GM21786 (cell line): ENCODE results near the gene CLMN.
"Not testable (repeated sequence)": the region's sequence is repeated elsewhere in the genome, so short reads cannot be mapped to it uniquely, and the experiment has no call there.

ENCODE experiments used
- ATAC-seq: cut with Tn5 transposase; IDR thresholded peaks from one replicate; pipeline ENCODE4 v1.9.1; 2021; ENCODE audit not compliant: unreplicated experiment

Gene CLMN

DNA sequence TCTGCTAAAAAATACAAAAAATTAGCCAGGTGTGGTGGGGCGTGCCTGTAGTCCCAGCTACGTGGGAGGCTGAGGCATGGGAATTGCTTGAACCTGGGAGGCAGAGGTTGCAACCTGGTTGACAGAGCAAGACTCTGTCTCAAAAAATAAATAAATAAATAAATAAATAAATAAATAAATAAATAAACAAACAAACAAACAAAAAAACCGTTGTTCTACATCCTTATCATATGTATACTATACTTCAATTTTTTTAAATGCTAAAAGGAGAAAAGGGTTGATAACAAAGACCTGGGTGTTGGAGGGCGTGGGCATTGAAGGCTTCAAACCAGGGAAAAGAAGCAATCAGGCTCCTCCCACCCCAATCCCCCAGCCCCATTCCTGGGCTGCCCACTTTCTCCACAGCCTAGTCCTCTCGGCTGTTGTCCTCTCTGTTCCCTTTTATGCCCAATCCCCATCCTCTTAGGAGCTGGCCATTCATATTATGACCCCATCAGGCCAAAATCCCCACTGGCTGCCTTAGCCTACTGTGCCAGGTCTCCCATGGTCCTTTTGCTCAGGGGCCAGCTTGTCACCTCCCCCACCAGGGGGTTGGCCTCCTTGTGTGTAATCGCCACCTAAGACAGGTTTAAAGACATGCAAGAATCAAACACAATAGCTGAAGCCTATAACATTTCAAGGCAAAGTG, 30.2 kb downstream of the CLMN start:
- ATAC-seq, result no peak

DNA sequence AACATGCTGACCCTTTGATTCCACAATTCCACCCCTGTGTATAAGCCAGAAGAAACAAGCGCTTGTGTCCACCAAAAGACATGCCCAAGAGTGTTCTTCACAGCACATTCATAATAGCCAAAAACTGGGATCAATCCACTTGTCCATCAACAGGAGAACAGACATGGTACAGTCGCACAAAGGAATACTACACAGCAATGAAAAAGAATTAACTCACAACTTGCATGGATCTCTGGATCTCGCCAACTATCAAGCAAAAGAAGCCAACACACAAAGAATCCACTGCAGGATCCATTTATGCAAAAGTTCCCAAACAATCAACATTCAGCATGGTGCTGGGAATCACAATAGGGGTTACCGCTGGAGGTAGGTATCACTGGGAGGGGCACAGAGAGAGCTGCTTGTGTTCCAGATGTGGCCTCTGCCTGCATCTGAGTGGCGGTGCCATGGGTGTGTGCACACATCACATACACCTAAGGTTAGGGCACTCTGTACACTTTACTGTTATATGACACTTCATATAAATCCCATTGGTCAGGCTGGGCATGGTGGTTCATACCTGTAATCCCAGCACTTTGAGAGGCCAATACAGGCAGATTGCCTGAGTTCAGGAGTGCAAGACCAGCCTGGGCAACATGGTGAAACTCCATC, 30.9 kb downstream of the CLMN start:
- ATAC-seq, result no peak

DNA sequence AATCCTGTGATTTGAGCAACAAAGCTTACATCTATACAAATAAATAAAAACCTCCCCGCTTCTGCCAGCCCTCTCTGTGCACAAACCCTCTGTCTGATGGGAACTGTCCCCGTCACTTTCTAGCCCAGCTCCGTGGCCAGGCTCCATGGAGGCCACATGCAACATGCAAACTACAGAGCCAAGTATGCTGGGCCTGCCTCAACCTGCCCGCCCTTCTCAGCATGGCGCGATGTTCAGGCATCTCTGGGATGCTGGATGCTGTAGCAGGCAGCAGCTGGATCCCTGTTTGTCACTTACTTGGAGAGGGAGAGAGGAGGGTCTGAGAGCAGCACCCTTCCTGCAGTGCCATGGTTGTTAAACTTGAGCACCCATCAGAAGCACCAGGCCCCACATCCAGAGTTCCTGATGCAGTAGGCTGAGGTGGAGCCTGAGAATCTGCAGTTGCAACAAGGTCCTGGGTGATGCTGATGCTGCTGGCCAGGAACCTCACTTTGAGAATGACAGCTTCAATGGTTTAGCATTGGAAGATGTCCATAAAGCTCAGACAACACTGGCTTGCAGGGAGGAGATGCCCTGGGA, 32.4 kb downstream of the CLMN start:
- ATAC-seq, result no peak

DNA sequence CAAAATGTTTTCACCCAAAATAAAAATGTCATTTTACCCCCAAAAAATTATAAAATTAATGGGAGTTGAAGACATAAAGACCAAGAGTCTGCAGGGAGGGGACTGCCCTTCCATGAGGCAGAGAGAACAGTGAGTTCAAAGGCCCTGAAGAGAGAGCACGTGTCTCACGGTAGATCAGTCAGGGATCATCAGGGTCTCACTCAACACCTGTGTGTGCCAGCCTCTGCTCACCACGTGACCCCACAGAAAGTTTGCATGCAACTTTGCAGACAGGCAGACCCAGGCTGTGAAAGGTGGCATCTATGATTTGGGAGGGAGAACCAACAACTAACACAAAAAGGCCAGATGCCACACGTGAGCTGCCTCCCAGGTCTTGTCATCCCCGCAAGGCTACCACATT, 33.1 kb downstream of the CLMN start:
- no peak for ATAC-seq

DNA sequence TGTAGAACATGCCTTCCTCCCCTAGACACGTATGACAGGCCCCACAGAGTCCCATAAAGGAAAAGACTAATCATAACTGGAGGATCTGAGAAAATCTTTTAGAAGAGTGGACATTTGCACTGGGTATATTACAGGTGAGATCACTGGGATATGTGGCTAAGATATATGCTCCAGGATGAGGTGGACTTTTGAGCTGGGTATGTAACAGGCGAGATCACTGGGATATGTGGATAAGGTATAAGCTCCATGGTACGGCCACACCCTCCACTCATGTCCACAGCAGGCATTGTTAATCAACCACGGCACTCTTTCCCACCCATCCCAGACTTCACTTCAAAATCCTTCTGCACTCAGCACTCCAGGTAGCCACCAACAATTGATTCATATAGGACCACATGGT, 34.1 kb downstream of the CLMN start:
- no peak for ATAC-seq

DNA sequence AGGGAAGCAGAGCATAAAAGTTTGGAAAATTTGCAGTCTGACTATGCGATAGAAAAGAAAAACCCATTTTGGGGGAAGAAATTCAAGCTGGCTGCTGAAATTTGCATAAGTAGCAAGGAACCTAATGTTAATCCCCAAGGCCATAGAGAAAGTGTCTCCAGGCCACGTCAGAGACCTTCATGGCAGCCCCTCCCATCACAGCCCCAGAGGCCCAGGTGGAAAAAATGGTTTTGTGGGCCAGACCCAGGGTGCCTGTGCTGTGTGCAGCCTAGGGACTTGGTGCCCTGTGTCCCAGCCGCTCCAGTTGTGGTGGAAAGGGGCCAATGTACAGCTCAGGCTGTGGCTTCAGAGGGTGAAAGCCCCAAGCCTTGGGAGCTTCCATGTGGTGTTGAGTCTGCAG, 35.9 kb downstream of the CLMN start:
- not testable (repeated sequence) for ATAC-seq

DNA sequence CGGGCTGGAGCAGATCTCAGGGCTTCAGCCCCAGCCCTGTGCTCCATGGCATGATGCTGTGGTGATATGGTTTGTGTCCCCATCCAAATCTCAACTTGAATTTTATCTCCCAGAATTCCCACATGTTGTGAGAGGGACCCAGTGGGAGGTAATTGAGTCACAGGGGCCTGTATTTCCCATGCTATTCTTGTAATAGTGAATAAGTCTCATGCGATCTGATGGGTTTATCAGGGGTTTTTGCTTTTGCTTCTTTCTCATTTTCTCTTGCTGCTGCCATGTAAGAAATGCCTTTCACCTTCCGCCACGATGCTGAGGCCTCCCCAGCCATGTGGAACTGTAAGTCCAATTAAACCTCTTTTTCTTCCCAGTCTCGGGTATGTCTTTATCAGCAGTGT, 36.7 kb downstream of the CLMN start:
- not testable (repeated sequence) for ATAC-seq

DNA sequence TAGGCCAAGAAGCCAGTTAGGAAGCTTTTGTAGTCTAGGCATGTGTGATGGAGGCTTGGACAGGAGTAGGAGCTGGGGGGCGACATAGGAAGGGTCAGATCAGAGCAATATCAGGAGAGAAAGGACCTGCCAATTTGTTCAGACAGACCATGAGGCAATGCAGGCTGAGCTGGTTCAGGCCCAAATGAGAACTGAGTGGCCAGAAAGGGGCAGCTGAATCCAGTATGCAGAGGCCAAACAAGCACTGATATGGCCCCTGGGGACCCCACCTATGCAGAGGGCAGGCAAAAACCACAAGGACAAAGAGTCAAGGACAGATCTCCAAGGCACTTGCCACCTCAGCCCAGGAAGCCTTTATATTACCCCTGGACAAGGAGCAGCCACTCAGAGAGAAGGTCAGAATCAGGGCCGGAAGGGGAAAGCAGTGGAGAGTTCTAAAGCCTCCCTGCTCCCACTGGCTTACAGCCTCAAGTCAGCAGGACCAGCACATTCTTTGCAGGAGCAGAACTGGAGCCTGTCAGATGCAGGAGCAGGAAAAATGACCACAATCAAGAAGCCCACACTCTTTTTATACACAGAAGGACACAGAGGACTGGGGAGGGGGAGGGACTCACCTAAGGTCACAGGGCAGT, 37.2 kb downstream of the CLMN start:
- ATAC-seq, result no peak

DNA sequence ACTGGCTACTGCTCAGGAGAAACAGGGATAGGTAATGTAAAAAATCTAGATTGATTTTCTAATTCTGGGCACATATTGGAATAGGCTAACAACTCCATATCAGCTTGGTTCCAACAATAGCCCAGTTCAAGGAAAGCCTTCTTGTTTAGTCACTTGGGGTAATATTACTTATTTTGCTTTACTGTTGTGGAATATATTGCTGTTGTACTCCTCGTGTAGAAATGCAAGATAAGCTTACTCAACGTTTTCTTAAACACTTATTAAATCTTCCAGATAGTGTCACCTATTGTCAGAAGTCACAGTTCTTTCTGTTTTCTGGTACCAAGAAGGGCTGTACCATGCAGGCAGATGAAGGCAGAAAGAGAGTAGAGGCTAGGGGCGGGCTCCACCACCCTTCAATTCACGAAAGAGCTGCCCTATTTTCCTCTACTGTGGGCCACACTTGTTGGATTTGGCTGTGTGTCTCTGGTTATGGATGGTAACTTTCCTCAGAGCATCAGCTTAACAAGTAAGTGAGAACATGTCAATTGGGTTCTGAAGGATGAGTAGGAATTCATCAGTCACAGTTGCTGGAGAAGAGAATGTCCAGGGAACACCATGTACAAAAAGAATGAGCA, 38.0 kb downstream of the CLMN start:
- ATAC-seq, result no peak

DNA sequence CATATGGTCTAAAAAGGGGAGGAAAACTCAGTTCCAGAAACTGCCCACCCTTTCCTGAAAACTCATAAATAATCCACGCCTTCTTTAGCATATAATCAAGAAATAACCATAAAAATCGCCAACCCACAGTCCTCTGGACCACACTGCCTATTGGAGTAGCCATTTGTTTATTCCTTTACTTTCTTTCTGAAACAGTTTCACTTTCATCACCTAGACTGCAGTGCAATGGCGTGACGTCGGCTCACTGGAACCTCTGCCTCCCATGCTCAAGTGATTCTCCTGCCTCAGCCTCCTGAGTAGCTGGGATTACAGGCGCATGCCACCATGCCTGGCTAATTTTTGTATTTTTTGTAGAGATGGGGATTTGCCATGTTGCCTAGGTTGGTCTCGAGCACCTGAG, 44.2 kb downstream of the CLMN start:
- ATAC-seq, result no peak

DNA sequence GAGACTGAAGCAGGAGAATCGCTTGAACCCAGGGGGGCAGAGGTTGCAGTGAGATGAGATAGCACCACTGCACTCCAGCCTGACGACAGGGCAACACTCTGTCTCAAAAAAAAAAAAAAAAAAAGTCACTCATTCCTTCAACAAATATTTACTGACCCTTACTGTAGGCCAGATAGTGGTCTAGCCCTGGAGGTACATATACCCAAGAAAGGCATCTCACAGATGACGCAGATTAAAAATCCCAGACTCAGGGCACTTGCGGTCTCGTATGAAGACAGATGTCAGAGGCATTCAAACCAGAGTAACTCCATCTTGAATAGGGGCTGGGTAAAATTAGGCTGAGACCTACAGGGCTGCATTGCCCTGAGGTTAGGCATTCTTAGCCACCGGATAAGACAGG, 44.8 kb downstream of the CLMN start:
- ATAC-seq, result no peak

DNA sequence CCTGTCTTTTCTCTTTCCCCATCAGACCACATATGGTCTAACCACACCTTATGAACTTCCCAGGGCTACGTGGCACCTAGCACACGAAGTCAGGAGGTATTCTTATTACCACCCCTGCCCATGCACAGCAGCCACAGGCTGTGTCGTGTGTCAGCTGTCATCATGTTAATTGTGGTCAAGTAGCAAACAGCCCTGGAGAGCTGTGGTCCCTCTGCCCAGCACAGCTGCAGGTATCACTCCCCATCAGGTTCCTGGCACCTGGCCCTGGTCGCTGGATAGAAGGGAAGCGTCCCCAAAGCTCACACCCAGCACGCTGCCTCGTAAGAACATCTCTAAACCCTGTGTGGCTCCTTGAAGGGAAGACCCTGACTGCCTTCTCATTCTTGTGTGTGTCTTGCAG, 45.4 kb downstream of the CLMN start:
- no peak for ATAC-seq

DNA sequence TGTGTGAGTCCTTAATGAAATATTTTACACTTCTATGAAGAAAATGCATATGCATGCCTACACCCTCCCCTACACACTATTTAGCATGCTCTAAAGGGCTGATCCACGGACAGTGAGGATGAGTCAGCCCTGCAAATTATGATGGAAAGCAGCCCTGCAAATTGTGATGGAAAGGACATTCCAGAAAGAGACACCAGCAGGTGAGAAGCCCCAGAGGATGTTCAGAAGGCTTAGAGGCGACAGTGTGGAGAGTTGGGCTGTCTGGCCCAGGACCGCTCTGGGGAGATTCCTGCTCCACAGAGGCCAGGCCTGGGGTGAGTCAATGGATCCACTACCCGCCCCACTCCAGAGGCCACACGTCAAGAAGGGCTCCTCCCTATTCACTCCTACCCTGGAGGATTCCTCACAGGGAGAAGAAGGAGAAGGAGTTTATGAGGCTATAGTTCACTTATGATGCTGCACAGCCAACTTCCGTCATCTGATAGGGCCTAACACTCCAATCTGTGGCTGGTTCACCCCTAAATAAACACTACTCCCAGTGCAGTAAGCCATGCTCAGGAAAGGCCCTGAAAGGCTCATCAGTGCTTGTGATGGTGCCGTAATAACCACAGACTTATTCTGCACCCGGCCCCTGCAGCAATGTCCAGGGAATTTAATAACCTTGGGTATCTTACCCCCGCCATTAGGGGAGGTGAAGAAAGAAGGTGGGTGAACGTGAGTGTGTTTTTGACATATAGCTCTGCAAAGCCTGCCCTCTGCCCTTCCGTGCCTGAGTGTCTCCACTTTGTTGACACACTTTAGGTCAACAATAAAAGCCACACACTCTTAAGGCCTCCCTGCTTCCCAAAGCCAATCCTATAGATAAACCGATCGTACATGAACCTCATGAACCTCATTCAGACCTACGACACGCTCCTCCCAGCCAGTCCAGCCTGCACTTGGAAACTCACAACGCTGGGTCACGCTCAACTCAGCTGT, 46.4 kb downstream of the CLMN start:
- ATAC-seq, result no peak

DNA sequence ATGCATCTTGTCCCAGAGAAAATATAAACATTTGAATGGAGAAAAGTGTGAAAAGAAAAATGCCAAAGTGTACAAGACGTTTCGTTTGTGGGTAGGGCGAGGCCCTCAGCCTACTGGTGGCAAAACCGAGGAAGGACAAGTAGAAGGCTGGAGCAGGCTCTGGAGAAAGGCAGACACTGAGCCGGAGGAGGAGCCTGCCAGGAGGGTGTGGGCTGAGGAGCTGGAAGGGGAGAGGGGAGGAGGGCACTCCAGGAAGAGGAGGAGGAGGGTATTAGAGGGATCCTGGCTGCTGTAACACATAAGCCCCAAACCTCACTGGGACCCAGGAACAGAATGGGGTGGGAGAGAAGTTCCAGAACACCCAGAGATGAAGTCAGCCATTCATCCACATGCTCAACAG, 47.7 kb downstream of the CLMN start:
- ATAC-seq, result no peak

DNA sequence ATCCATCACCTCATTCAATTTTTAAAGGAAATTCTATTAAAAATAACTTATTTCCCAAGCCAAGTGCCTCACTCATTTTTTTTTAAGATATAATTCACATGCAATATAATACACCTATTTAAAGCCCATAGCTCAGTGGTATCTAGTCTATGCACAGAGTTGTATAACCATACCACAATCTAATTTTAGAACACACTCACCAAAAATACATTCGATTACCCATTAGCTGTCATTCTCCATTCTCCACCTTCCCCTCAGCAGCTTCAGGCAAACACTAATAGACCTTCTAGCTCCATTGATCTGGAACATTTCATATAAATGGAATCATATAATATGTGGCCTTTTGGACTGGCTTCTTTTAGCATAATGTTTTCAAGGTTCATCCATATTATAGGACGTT, 49.5 kb downstream of the CLMN start:
- ATAC-seq, result no peak

DNA sequence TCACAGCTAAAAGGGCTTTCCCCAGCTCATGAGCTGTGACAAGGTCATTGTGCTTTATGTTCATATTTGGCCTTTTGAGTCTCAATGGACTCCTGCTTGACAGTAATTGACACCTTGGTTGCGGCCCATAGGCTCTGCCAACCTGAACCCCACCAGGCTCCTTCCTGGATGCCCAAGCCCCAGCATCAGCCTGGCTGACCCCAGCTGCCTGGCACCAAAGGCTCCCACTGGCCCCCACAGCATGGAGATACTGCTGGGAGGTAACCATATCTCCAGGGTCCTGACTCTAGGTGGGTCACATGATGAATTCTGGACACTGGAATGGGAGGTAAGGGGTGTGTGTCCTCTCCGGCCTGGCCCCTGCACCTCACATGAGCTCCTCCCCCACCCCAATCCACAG, 50.2 kb downstream of the CLMN start:
- ATAC-seq, result no peak

DNA sequence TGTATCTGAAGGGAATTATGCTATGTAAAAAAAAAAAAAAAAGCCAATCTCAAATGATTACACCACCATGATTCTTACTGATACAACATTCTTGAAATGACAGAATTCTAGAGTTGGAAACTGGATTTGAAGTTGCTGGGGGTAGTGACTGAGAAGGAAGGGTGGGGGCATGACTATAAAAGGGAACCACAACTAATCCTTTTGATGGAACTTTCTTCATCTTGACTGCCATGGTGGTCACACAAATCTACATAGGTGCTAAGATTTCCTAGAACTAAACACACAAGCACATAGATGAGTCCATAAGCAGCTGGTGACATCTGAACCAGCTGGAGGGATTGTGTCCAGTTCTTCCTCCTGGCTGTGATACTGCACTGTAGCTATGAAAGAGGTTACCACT, 51.4 kb downstream of the CLMN start:
- no peak for ATAC-seq

DNA sequence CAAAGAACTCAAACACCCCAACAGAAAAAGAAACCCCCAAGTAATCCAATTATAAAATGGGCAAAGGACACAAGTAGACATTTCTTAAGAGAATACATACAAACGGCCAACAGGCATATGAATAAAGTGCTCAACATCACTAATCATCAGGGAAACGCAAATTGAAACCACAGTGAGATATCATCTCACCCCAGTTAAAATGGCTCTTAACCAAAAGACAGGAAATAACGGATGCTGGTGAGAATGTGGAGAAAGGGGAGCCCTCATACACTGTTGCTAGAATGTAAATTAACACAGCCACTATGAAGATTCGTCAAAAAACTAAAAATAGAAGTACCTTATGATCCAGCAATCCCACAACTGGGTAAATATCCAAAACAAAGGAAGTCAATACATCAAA, 52.4 kb downstream of the CLMN start:
- ATAC-seq, result no peak

DNA sequence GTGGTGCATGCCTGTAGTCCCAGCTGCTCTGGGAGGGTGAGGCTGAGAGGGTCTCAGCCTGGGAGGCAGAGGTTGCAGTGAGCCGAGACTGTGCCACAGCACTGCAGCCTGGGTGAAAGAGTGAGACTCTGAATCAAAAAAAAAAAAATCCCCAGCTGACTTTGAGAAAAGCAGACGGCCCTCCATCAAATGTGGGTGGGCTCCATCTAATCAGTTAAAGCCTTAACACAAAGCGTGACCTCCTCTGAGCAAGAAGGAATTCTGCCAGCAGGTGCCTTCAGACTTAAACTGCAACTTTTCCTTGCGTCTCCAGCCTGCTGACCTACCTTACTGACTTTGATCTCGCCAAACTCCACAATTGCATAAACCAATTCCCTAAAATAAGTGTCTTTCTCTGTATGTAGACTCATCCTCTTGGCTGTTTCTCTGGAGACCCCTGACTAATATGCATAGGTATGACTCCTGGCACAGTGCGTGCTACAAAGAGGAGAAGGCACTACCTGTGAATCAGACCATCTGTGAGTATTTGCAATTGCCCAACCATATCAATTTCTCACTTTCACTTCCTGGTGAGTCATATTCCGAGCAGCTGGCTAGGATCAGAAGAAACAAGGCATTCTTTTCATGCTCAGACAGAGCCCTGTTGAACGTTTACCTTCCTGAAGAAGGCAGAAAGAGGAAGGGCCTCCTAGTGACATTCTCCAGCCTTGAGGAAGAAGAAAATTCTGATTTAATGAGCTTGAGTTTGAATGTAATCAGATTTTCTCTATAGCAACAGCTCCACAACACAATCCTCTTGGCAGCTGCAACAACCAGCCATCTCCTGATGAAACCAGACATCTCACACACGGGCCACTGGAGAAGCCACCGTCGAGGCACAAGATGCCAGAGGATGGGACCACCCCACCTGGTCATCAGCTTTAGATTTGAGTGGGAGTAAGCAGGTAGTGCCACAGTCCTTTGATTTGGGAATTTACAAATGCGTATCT, 54.3 kb downstream of the CLMN start:
- ATAC-seq, result peak; percentile 88
